ENCODE results near the gene UBC. TPM values are rescaled to one million over a fixed set of nuclear protein-coding genes. Genes with fewer than 3 reads are reported as not detected.
A peak's percentile ranks its signal among the peaks of the same experiment; 100 is the strongest.

Gene UBC
- total and polyA plus RNA-seq, 11 donors: 811 to 2,185 (median 1,239) TPM

- no peak overlapping the region for H3K4me3 ChIP-seq
- no peak for ATAC-seq
- TF ChIP-seq POLR2A (IDR thresholded peaks at IDR 0.05): no peak
- no peak for TF ChIP-seq CTCF (IDR thresholded peaks at IDR 0.05)
- no peaks in the 10 kb centered on the region for H3K9me3 ChIP-seq
- H3K36me3 ChIP-seq: no peaks in the 10 kb centered on the region
- 95 to 97% (median 96%) methylated on average over 4 of the region's 4 CpGs for whole genome bisulfite sequencing, 4 donors
- intact Hi-C loops (cut with DNase I): no loop called here
- no peak for DNase-seq
- H3K4me1 ChIP-seq: peaks cover 0 to 29% (median 0%) of the 10 kb centered on the region in 12 donors
- no peaks in the 10 kb centered on the region for H3K27me3 ChIP-seq
- H3K27ac ChIP-seq: no peak overlapping the region
Measured at GRCh38 chr12:124870515-124870914, 43.9 kb downstream of the UBC start.

- Histone ChIP-seq H3K27me3 (no peaks in the 10 kb centered on the region), H3K4me3 (peak overlapping the region in 6 of 12 donors; percentile 4 to 42 (median 15)), H3K36me3 (no peaks in the 10 kb centered on the region), H3K27ac (peak overlapping the region in 8 of 12 donors; percentile 30 to 75 (median 48)), H3K9me3 (no peaks in the 10 kb centered on the region), H3K4me1 (peaks cover 0 to 32% (median under 1%) of the 10 kb centered on the region in 12 donors)
- peak in 3 of 4 donors; percentile 30 to 66 (median 58) for ATAC-seq
- WGBS, 4 donors: 46 to 86% (median 62%) methylated on average over 12 to 17 of the region's 17 CpGs
- intact Hi-C loops (cut with DNase I): loop anchor here in 1 of 10 donors (5.0 kb wide), 1 partner anchor 33 kb away; no protein-coding TSS in a partner anchor
- peak in 1 of 5 donors; percentile 57 for DNase-seq
- TF ChIP-seq POLR2A (IDR thresholded peaks at IDR 0.05): no peak
- no peak for TF ChIP-seq CTCF (IDR thresholded peaks at IDR 0.05)
Measured at GRCh38 chr12:124869059-124869665, 45.3 kb downstream of the UBC start.

- ATAC-seq: no peak
- no peak for DNase-seq
- H3K4me3 ChIP-seq: peak overlapping the region in 6 of 12 donors; percentile 4 to 42 (median 15)
- H3K27ac ChIP-seq: peak overlapping the region in 7 of 12 donors; percentile 30 to 75 (median 55)
- intact Hi-C loops (cut with DNase I): loop anchor here in 1 of 10 donors (5.0 kb wide), 1 partner anchor 34 kb away; no protein-coding TSS in a partner anchor
- TF ChIP-seq CTCF (IDR thresholded peaks at IDR 0.05) (no peak), POLR2A (IDR thresholded peaks at IDR 0.05) (no peak)
- no peaks in the 10 kb centered on the region for H3K27me3 ChIP-seq
- 63 to 72% (median 65%) methylated on average over 11 of the region's 11 CpGs for WGBS, 4 donors
- no peaks in the 10 kb centered on the region for H3K36me3 ChIP-seq
- peaks cover 0 to 31% (median 3%) of the 10 kb centered on the region in 12 donors for H3K4me1 ChIP-seq
- H3K9me3 ChIP-seq: no peaks in the 10 kb centered on the region
Measured at GRCh38 chr12:124868252-124869058, 46.0 kb downstream of the UBC start.

GRCh38 chr12:124867401-124867930 lies 47.0 kb downstream of the UBC start:
- ATAC-seq (no peak), DNase-seq (no peak)
- Histone ChIP-seq H3K27me3 (no peaks in the 10 kb centered on the region), H3K4me1 (peaks cover 4 to 41% (median 10%) of the 10 kb centered on the region in 12 donors), H3K9me3 (no peaks in the 10 kb centered on the region), H3K4me3 (no peak overlapping the region), H3K27ac (no peak overlapping the region), H3K36me3 (no peaks in the 10 kb centered on the region)
- intact Hi-C loops (cut with DNase I): loop anchor here in 1 of 10 donors (5.0 kb wide), 1 partner anchor 35 kb away; no protein-coding TSS in a partner anchor
- TF ChIP-seq POLR2A (IDR thresholded peaks at IDR 0.05) (no peak), CTCF (IDR thresholded peaks at IDR 0.05) (no peak)
- 72 to 84% (median 74%) methylated on average over 6 of the region's 6 CpGs for WGBS, 4 donors
